SK-N-SH (cell line): ENCODE measurements around the gene CCDC40. TPM values are rescaled to one million over a fixed set of nuclear protein-coding genes. Genes with fewer than 3 reads are reported as not detected.

Experiments used
- CTCF ChIA-PET: fragments of 300-600, 350-600 bp; formaldehyde crosslinking; extraction: SDS; loops from one replicate; lab custom pipeline; 2021; lab: Yijun Ruan, JAX
- POLR2A ChIA-PET: fragments of 350-600 bp; sonication (Branson Sonifier 250); formaldehyde crosslinking; extraction: SDS; loops from one replicate; lab custom pipeline; 2020; ENCODE audit warnings: antibody characterized with exemption, inconsistent platforms; lab: Yijun Ruan, JAX
- DNase-seq: peaks from one replicate; pipeline ENCODE4 v3.0.0; 2012
- H2AFZ ChIP-seq: fragments of 200-600 bp; sonication (generic); 2 replicates; pipeline ENCODE4 v1.8.1; 2016; ENCODE audit warnings: antibody characterized with exemption, mild to moderate bottlenecking, low read depth
- H3F3A ChIP-seq: fragments of 200-600 bp; sonication (generic); replicated peaks from 2 replicates; pipeline ENCODE3; 2016; ENCODE audit warnings: antibody characterized with exemption, mild to moderate bottlenecking; ENCODE audit not compliant: insufficient read depth
- H3K27ac ChIP-seq, 2 experiments: fragments of 200-500 bp in 1 of 2; fragments of 200-600 bp in 1 of 2; sonication (Bioruptor generic) in 1 of 2; sonication (generic), shearing (Covaris generic) in 1 of 2; 2 replicates each; pipeline versions ENCODE4 v1.5.1 to v1.6.1; 2014 to 2016; ENCODE audit warnings: low read depth in 2 of 2, inconsistent platforms in 1 of 2, low read length in 1 of 2, mild to moderate bottlenecking in 1 of 2, mixed read lengths in 1 of 2
- H3K27me3 ChIP-seq: fragments of 200-600 bp; sonication (generic), shearing (Covaris generic); 2 replicates; pipeline ENCODE4 v1.6.1; 2016; ENCODE audit warnings: mixed run types; ENCODE audit not compliant: insufficient read depth
- H3K36me3 ChIP-seq, 2 experiments: fragments of 200-500 bp in 1 of 2; fragments of 200-600 bp in 1 of 2; sonication (Bioruptor generic) in 1 of 2; sonication (generic) in 1 of 2; replicated peaks in 1 of 2; 2 replicates each; pipeline versions ENCODE3 to v1.5.1; 2014 to 2016; ENCODE audit warnings: low read length in 1 of 2, mild to moderate bottlenecking in 1 of 2; ENCODE audit not compliant: insufficient read depth in 2 of 2, control insufficient read depth in 1 of 2
- H3K4me1 ChIP-seq, 2 experiments: fragments of 200-500 bp in 1 of 2; fragments of 200-600 bp in 1 of 2; sonication (Bioruptor generic) in 1 of 2; sonication (generic), shearing (Covaris generic) in 1 of 2; 2 replicates each; pipeline versions ENCODE4 v1.5.1 to v1.6.1; 2014 to 2016; ENCODE audit warnings: low read depth in 1 of 2, low read length in 1 of 2, mixed run types in 1 of 2; ENCODE audit not compliant: insufficient read depth in 2 of 2, control insufficient read depth in 1 of 2
- H3K4me2 ChIP-seq: fragments of 200-600 bp; sonication (generic), shearing (Covaris generic); 2 replicates; pipeline ENCODE4 v1.6.1; 2017; ENCODE audit warnings: mixed run types
- H3K4me3 ChIP-seq, 2 experiments: fragments of 200-500 bp in 1 of 2; fragments of 200-600 bp in 1 of 2; sonication (Bioruptor generic) in 1 of 2; sonication (generic), shearing (Covaris generic) in 1 of 2; 2 replicates each; pipeline versions ENCODE4 v1.5.1 to v1.8.1; 2014 to 2016; ENCODE audit warnings: low read depth in 2 of 2, inconsistent platforms in 1 of 2, low read length in 1 of 2, mild to moderate bottlenecking in 1 of 2, mixed read lengths in 1 of 2, moderate library complexity in 1 of 2
- H3K79me2 ChIP-seq: fragments of 200-600 bp; sonication (generic); 2 replicates; pipeline ENCODE4 v1.8.1; 2017; ENCODE audit warnings: mild to moderate bottlenecking; ENCODE audit not compliant: insufficient read depth
- H3K9ac ChIP-seq: fragments of 200-600 bp; sonication (generic); 2 replicates; pipeline ENCODE4 v1.6.1; 2017; ENCODE audit warnings: mixed run types
- H3K9me2 ChIP-seq: fragments of 200-600 bp; sonication (generic); 2 replicates; pipeline ENCODE4 v1.6.1; 2017; ENCODE audit warnings: mixed run types
- H3K9me3 ChIP-seq: fragments of 200-600 bp; sonication (generic); 2 replicates; pipeline ENCODE4 v1.6.1; 2017; ENCODE audit warnings: mixed run types, mild to moderate bottlenecking, moderate library complexity
- H4K20me1 ChIP-seq: fragments of 200-600 bp; sonication (generic); 2 replicates; pipeline ENCODE4 v1.6.1; 2017; ENCODE audit warnings: mild to moderate bottlenecking, mixed run types; ENCODE audit not compliant: insufficient read depth
- CHD2 ChIP-seq: fragments of 150-350 bp; IDR thresholded peaks from 2 replicates; pipeline ENCODE4 v1.6.1; 2018; ENCODE audit warnings: low read length; ENCODE audit not compliant: partially characterized antibody
- CTCF ChIP-seq: fragments of 200-600 bp; sonication (generic); IDR thresholded peaks from 2 replicates; pipeline ENCODE4 v1.6.1; 2017; ENCODE audit warnings: antibody characterized with exemption, mild to moderate bottlenecking, moderate library complexity
- FOXM1 ChIP-seq: IDR thresholded peaks from 2 replicates; pipeline ENCODE4 v1.4.0; 2012; ENCODE audit warnings: low read depth, mild to moderate bottlenecking
- GATA2 ChIP-seq: sonication (generic); formaldehyde crosslinking; IDR thresholded peaks from 2 replicates; pipeline ENCODE4 v1.5.0; 2020; ENCODE audit warnings: mild to moderate bottlenecking, missing genetic modification reagents
- JUND ChIP-seq: IDR thresholded peaks from 2 replicates; pipeline ENCODE4 v1.4.0; 2012
- MAX ChIP-seq: IDR thresholded peaks from 2 replicates; pipeline ENCODE4 v1.4.0; 2012; ENCODE audit warnings: low read depth
- MXI1 ChIP-seq: IDR thresholded peaks from 2 replicates; pipeline ENCODE4 v1.6.1; 2012; ENCODE audit warnings: mild to moderate bottlenecking, low read depth, low read length, improper control_type of control experiment
- NRF1 ChIP-seq: IDR thresholded peaks from 2 replicates; pipeline ENCODE4 v1.6.1; 2012; ENCODE audit warnings: low read depth, mild to moderate bottlenecking, low read length
- PBX3 ChIP-seq: IDR thresholded peaks from 2 replicates; pipeline ENCODE4; 2012
- POLR2AphosphoS5 ChIP-seq: IDR thresholded peaks from 2 replicates; pipeline ENCODE4 v1.6.1; 2012; ENCODE audit warnings: low read depth, low read length
- RXRA ChIP-seq: IDR thresholded peaks from 2 replicates; pipeline ENCODE4 v1.4.0; 2012; ENCODE audit warnings: low read depth, mild to moderate bottlenecking, borderline replicate concordance
- SMC3 ChIP-seq: IDR thresholded peaks from 2 replicates; pipeline ENCODE4 v1.6.1; 2012; ENCODE audit warnings: low read depth, low read length, improper control_type of control experiment
- TAF1 ChIP-seq: IDR thresholded peaks from 2 replicates; pipeline ENCODE4 v1.6.1; 2012; ENCODE audit warnings: low read depth, mild to moderate bottlenecking, low read length, moderate library complexity, borderline replicate concordance
- TCF12 ChIP-seq: IDR thresholded peaks from 2 replicates; pipeline ENCODE4 v1.4.0; 2012
- ZBTB33 ChIP-seq: IDR thresholded peaks from 2 replicates; pipeline ENCODE4 v1.4.0; 2012; ENCODE audit warnings: low read depth, borderline replicate concordance
- WGBS: methylation state at CpG from one replicate; pipeline ENCODE4 v1.1.6; 2017; ENCODE audit warnings: low lambda C conversion rate; 5-methylcytosine and 5-hydroxymethylcytosine counted together
- polyA plus RNA-seq, 3 experiments: library from polyadenylated mRNA; depleted of rRNA; stranded (reverse); fragments of >200 nt; gene quantifications; 2 replicates each; pipeline ENCODE4 v1.2.3, GENCODE V29; 2012

Gene CCDC40
- polyA plus RNA-seq, 1 of the 3 experiments (the other 2 are of a cell fraction), result 17.3 TPM

- WGBS, result 93% methylated on average over 27 of the region's 31 CpGs
- Histone ChIP-seq H3K9me3 (no peaks in the 10 kb centered on the region), H3K27ac (no peak overlapping the region), H3K9me2 (no peaks in the 10 kb centered on the region), H3K4me2 (no peak overlapping the region), H3K36me3 (peaks cover 0 to 5% of the 10 kb centered on the region in 2 experiments), H3F3A (peaks cover 10% of the 10 kb centered on the region), H3K4me1 (no peaks in the 10 kb centered on the region), H4K20me1 (no peaks in the 10 kb centered on the region), H2AFZ (no peak overlapping the region), H3K27me3 (no peaks in the 10 kb centered on the region), H3K4me3 (no peak overlapping the region), H3K9ac (no peak overlapping the region), H3K79me2 (no peaks in the 10 kb centered on the region)
- POLR2A ChIA-PET, result no interaction called here
- DNase-seq, result peak; percentile 44
- no peak for TF ChIP-seq JUND
- TF ChIP-seq FOXM1, result no peak
- no peak for TF ChIP-seq NRF1
- no peak for TF ChIP-seq RXRA
- no peak for TF ChIP-seq SMC3
- no peak for TF ChIP-seq CTCF
- TF ChIP-seq MXI1, result no peak
- no peak for TF ChIP-seq ZBTB33
- no peak for TF ChIP-seq MAX
- CTCF ChIA-PET, result interaction anchor here (1.3 to 5.8 kb wide), 3 partner anchors 16 to 109 kb away, joined by 3 to 37 read pairs (median 3); partner anchors contain the start of gene GAA
Measured at GRCh38 chr17:80117491-80118401, 81.3 kb downstream of the CCDC40 start.

- no peaks in the 10 kb centered on the region for H3K27me3 ChIP-seq
- WGBS, result 90% methylated on average over 33 of the region's 35 CpGs
- H3K27ac ChIP-seq, result no peak overlapping the region
- peaks cover 0 to 5% of the 10 kb centered on the region in 2 experiments for H3K36me3 ChIP-seq
- no peaks in the 10 kb centered on the region for H3K79me2 ChIP-seq
- no peak overlapping the region for H3K4me3 ChIP-seq
- H3K4me1 ChIP-seq, result no peaks in the 10 kb centered on the region
- no peak overlapping the region for H3K9ac ChIP-seq
- DNase-seq, result no peak
- H3K4me2 ChIP-seq, result no peak overlapping the region
- no peaks in the 10 kb centered on the region for H3K9me3 ChIP-seq
- CTCF ChIA-PET, result interaction anchor here (1.3 to 5.8 kb wide), 4 partner anchors 17 to 110 kb away, joined by 3 to 37 read pairs (median 3); partner anchors contain the start of gene GAA
- H4K20me1 ChIP-seq, result no peaks in the 10 kb centered on the region
- H3K9me2 ChIP-seq, result no peaks in the 10 kb centered on the region
- H3F3A ChIP-seq, result peaks cover 4% of the 10 kb centered on the region
- POLR2A ChIA-PET, result no interaction called here
- no peak overlapping the region for H2AFZ ChIP-seq
- no peak for TF ChIP-seq PBX3
- no peak for TF ChIP-seq GATA2 (CRISPR knock-in tag)
- no peak for TF ChIP-seq CHD2
- TF ChIP-seq TCF12, result no peak
- TF ChIP-seq ZBTB33, result no peak
- TF ChIP-seq TAF1, result no peak
- no peak for TF ChIP-seq MAX
- no peak for TF ChIP-seq NRF1
- TF ChIP-seq POLR2AphosphoS5, result no peak
Measured at GRCh38 chr17:80118601-80119270, 82.3 kb downstream of the CCDC40 start.
